Mucosa of descending colon (tissue), 3 donors: ENCODE results near the gene HBG1. TPM values are rescaled to one million over a fixed set of nuclear protein-coding genes. Genes with fewer than 3 reads are reported as not detected.

Experiments
- ATAC-seq: fragments of 200-7000 bp; cut with Tn5 transposase; one replicate; pipeline ENCODE4 v1.9.1; 2020; ENCODE audit warnings: mild to moderate bottlenecking, moderate library complexity
- DNase-seq, 3 donors: peaks; one replicate each; pipeline ENCODE4 v3.0.0-alpha.2; 2020
- H3K36me3 ChIP-seq: fragments of 200-600 bp; one replicate; pipeline ENCODE4 v1.8.0; 2021; ENCODE audit warnings: low read depth, mild to moderate bottlenecking
- H3K4me1 ChIP-seq: fragments of 200-600 bp; one replicate; pipeline ENCODE4 v1.8.0; 2021; ENCODE audit warnings: low read depth, mild to moderate bottlenecking
- H3K4me3 ChIP-seq: fragments of 200-600 bp; one replicate; pipeline ENCODE4 v1.8.0; 2021; ENCODE audit warnings: mild to moderate bottlenecking
- H3K9me3 ChIP-seq: fragments of 200-600 bp; one replicate; pipeline ENCODE4 v1.8.0; 2021; ENCODE audit warnings: mild to moderate bottlenecking
- intact Hi-C, 2 donors: fragments of 100-400 bp; cut with DNase I in 1 of 2; cut with micrococcal nuclease in 1 of 2; formaldehyde crosslinking; loops; one replicate each; pipeline versions ENCODE4 v1.11.0 to v1.11.1; 2022; cut with DNase I, micrococcal nuclease
- total RNA-seq, 3 donors: library from RNA; stranded (reverse); fragmentation: NEBNext Ultra II Directional in 2 of 3; extraction: Animal tissue kit (Norgen Biotek cat#: 25700) in 2 of 3; gene quantifications; one replicate each; pipeline versions ENCODE4 v1.2.1 to v1.2.4, GENCODE V29; 2021 to 2023
- TF ChIP-seq, protein P1 (sequence below): fragments of 200-600 bp; IDR thresholded peaks from one replicate; pipeline ENCODE4 v1.8.0; 2022; ENCODE audit warnings: antibody characterized with exemption, mild to moderate bottlenecking
- donor health status: DM: no; HTN: no; CAD: no; lungs with moderate emphysema.
- donor health status: DM: no; HTN: no; CAD: no.
- donor health status: DM: no; HTN: yes; CAD: no.

Gene HBG1
- total RNA-seq, 3 donors from 2014 or later = not detected

DNA sequence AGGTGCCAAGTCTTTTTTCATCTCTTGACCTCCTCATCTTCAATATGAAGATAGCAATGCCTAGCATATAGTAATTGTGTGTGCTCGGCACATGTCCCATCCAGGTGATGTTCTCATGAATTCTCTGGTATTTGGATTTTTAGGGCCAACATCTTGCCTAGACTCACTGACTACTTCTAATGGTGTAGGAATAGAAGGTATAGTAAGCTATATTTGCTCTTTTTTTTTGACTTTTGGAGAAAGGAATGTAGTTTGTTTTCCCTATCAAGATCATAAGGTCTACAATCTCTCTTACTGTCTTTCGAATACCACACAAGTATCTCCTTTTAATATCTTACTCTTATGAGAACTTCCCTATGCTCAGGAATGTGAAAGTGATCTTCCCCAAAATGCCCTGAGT is 18.5 kb downstream of the HBG1 start:
- H3K4me3 ChIP-seq = no peak overlapping the region
- ATAC-seq = no peak
- no peak for DNase-seq
- H3K4me1 ChIP-seq = no peaks in the 10 kb centered on the region
- TF ChIP-seq, protein P1, sequence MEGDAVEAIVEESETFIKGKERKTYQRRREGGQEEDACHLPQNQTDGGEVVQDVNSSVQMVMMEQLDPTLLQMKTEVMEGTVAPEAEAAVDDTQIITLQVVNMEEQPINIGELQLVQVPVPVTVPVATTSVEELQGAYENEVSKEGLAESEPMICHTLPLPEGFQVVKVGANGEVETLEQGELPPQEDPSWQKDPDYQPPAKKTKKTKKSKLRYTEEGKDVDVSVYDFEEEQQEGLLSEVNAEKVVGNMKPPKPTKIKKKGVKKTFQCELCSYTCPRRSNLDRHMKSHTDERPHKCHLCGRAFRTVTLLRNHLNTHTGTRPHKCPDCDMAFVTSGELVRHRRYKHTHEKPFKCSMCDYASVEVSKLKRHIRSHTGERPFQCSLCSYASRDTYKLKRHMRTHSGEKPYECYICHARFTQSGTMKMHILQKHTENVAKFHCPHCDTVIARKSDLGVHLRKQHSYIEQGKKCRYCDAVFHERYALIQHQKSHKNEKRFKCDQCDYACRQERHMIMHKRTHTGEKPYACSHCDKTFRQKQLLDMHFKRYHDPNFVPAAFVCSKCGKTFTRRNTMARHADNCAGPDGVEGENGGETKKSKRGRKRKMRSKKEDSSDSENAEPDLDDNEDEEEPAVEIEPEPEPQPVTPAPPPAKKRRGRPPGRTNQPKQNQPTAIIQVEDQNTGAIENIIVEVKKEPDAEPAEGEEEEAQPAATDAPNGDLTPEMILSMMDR = no peak
- H3K36me3 ChIP-seq = no peaks in the 10 kb centered on the region
- H3K9me3 ChIP-seq = no peaks in the 10 kb centered on the region
- intact Hi-C loops = no loop called here

DNA sequence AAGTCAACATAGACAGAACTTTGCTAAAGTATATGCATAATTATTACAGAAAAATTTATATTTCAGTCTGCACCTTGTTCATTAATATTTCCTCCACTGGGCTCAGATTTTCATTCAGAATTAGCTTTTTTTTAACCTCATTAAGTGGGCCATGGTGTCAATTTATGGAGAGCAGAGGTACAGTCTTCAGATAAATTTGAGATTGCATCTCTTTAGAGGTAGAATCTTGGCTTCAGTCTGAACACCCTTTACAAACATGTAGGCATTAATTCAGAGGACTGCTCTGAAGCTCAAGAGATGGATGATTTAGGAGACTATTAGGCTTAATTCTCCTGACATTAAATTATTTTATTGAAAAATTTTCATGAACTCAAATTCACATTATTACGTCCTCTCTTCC is 19.4 kb downstream of the HBG1 start:
- no peaks in the 10 kb centered on the region for H3K9me3 ChIP-seq
- ATAC-seq (no peak), DNase-seq (no peak)
- H3K4me3 ChIP-seq = no peak overlapping the region
- H3K36me3 ChIP-seq = no peaks in the 10 kb centered on the region
- TF ChIP-seq, protein P1 = no peak
- no peaks in the 10 kb centered on the region for H3K4me1 ChIP-seq
- intact Hi-C loops = no loop called here

DNA sequence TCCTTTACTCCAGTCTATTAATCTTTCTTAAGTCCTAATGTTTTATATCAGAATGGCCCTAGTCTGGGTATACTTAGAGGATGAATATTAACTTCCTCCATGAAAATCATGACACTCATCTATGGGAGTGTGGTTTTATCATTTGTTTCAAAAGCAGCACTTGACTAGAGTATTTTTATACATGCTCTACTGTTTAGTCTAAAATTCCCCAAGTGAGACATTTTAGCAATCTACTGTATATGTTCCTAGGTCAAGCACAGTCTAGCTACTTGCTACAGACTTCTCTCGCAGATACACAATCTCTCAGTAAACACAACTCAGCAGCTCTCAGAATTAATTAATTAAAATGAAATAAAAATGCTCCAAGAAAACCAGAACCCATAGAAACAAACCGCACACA is 19.9 kb downstream of the HBG1 start:
- Histone ChIP-seq H3K4me1 (no peaks in the 10 kb centered on the region), H3K9me3 (no peaks in the 10 kb centered on the region), H3K4me3 (no peak overlapping the region), H3K36me3 (no peaks in the 10 kb centered on the region)
- DNase-seq (no peak), ATAC-seq (no peak)
- intact Hi-C loops = no loop called here
- TF ChIP-seq, protein P1 = no peak

DNA sequence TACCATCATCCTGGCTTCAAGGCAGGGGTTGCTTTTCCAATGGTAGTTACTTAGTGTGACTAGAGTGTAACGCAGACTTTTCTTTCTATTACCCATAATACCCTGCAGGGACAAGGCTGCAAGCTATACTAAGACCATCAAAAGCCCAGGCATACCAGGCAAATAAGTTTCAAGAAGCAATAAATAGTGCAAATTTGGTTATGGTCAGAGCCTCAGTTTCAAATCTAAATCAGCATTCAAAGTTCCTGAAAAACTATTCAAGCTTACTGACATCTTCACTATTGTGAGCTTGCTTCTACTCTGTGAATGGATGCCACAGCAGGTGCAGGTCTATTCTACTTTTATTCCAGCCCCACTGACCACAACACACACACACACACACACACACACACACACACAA is 20.3 kb downstream of the HBG1 start:
- ATAC-seq = peak; percentile 8
- Histone ChIP-seq H3K9me3 (no peaks in the 10 kb centered on the region), H3K4me3 (no peak overlapping the region), H3K4me1 (no peaks in the 10 kb centered on the region), H3K36me3 (no peaks in the 10 kb centered on the region)
- intact Hi-C loops = no loop called here
- DNase-seq = no peak
- TF ChIP-seq, protein P1 = no peak

DNA sequence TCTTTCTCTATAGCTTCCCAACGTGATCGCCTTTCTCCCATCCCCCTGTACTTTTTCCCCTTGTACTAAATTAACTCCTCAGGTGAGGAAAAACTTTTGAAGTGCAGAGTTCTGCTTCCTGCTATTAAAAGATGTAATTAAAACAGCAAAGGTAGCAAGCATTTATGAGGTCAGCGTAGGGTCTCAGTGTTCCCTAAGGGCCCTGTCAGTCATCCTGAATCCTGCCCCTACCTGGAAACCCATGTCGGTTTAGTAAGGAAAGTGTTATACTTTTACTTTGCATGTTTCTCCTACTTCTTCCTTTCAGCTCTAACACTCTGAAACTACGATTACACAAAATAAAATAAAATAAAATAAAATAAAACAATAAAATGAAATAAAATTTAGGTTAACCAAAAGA is 21.5 kb downstream of the HBG1 start:
- no peaks in the 10 kb centered on the region for H3K36me3 ChIP-seq
- DNase-seq (no peak), ATAC-seq (no peak)
- intact Hi-C loops = no loop called here
- no peaks in the 10 kb centered on the region for H3K9me3 ChIP-seq
- no peaks in the 10 kb centered on the region for H3K4me1 ChIP-seq
- no peak overlapping the region for H3K4me3 ChIP-seq
- TF ChIP-seq, protein P1 = no peak

DNA sequence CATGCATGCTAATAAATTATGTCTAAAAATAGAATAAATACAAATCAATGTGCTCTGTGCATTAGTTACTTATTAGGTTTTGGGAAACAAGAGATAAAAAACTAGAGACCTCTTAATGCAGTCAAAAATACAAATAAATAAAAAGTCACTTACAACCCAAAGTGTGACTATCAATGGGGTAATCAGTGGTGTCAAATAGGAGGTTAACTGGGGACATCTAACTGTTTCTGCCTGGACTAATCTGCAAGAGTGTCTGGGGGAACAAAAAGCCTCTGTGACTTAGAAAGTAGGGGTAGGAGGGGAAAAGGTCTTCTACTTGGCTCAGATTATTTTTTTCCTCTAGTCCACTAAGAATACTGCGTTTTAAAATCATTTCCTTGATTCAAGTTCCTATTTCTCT is 22.0 kb downstream of the HBG1 start:
- TF ChIP-seq, protein P1 = no peak
- Histone ChIP-seq H3K4me3 (no peak overlapping the region), H3K4me1 (no peaks in the 10 kb centered on the region), H3K9me3 (no peaks in the 10 kb centered on the region), H3K36me3 (no peaks in the 10 kb centered on the region)
- intact Hi-C loops = no loop called here
- DNase-seq (no peak), ATAC-seq (no peak)
